ENCODE results near the gene MKRN2OS.

MKRN2OS gene

GRCh38 chr3:12513694-12514446, 31.4 kb downstream of the MKRN2OS start:
- no peak for DNase-seq (ENCODE audit: low read depth)

- no peak for DNase-seq (ENCODE audit: low read depth)
These were observed 32.7 kb downstream of the MKRN2OS start for GRCh38 chr3:12512534-12513118.

- no peak for DNase-seq (ENCODE audit: low read depth)
These were observed 35.8 kb downstream of the MKRN2OS start for GRCh38 chr3:12509466-12509865.

- no peak for DNase-seq (ENCODE audit: low read depth)
These were observed 37.0 kb downstream of the MKRN2OS start for GRCh38 chr3:12508291-12508700.

- DNase-seq (ENCODE audit: low read depth) = no peak
These were observed 37.6 kb downstream of the MKRN2OS start for GRCh38 chr3:12507591-12508281.

- no peak for DNase-seq (ENCODE audit: low read depth)
These were observed 39.0 kb downstream of the MKRN2OS start for GRCh38 chr3:12506201-12506709.

- no peak for DNase-seq (ENCODE audit: low read depth)
These were observed 42.0 kb downstream of the MKRN2OS start for GRCh38 chr3:12503126-12503957.

- no peak for DNase-seq (ENCODE audit: low read depth)
These were observed 43.8 kb downstream of the MKRN2OS start for GRCh38 chr3:12501360-12502020.

GRCh38 chr3:12499474-12499873, 45.8 kb downstream of the MKRN2OS start:
- DNase-seq (ENCODE audit: low read depth) = no peak

GRCh38 chr3:12496453-12496761, 48.9 kb downstream of the MKRN2OS start:
- no peak for DNase-seq (ENCODE audit: low read depth)

GRCh38 chr3:12495749-12496452, 49.4 kb downstream of the MKRN2OS start:
- DNase-seq (ENCODE audit: low read depth) = no peak

- no peak for DNase-seq (ENCODE audit: low read depth)
These were observed 54.8 kb downstream of the MKRN2OS start for GRCh38 chr3:12490547-12490946.

GRCh38 chr3:12489832-12490231, 55.5 kb downstream of the MKRN2OS start:
- DNase-seq (ENCODE audit: low read depth) = no peak

All from T-helper 22 cell (primary cell).